Measurements from ENCODE around the gene RIGI. TPM values are rescaled to one million over a fixed set of nuclear protein-coding genes. Genes with fewer than 3 reads are reported as not detected.
"Not testable (repeated sequence)": the region's sequence is repeated elsewhere in the genome, so short reads cannot be mapped to it uniquely, and the experiment has no call there.

Gene RIGI
- total RNA-seq, 1 donor, result 12.7 TPM

DNA sequence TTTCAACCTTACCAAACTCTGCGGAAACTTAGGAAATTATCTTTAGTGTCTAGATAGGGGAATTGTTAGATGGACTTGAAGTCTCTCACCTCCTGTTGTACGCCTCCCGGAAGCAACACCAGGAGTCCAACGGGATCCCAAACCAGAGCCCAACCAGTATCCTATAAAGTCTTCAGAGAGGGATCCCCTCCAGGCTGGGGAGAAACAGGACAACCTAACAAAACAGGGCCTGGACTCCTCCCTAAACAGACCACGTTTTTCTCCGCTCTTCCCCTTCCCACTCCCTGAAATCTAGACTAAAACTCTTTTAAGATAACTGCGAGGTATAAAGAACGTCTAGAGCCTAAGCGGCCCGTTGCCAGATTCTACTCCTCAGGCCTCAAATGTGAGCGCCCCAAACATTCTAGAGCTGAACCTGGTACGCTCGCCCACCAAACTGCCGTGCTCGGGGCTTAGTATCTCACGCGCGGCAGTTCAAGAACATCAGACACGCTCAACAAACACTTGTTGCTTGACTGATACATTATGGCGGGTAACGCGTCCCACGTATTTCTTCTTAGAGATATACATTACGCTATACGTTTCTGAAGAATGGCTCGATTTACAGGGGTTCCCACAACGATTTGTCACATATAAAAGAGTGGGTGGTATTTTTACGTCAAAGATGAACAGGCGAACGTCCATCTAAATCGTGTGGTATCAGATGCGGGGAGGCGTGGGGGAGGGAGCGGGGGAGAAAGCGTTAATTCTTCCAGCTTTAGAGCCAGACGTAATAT lies 25.5 kb upstream of the RIGI start:
- peaks cover 29% of the 10 kb centered on the region for H4K20me1 ChIP-seq (ENCODE audit: insufficient read depth, low read length)
- peak overlapping the region; percentile 90 for H3K4me3 ChIP-seq (ENCODE audit: insufficient read depth, low read length)
- H3K4me1 ChIP-seq (ENCODE audit: insufficient read depth, low read length), result peaks cover 9% of the 10 kb centered on the region
- H3K4me2 ChIP-seq (ENCODE audit: insufficient read depth, low read length), result peak overlapping the region; percentile 93
- no peaks in the 10 kb centered on the region for H3K27me3 ChIP-seq (ENCODE audit: insufficient read depth, low read length)
- no peaks in the 10 kb centered on the region for H3K9me3 ChIP-seq (ENCODE audit: low read depth, low read length)
- H3K27ac ChIP-seq (ENCODE audit: low read depth, low read length), result peak overlapping the region; percentile 98
- peak overlapping the region; percentile 92 for H2AFZ ChIP-seq (ENCODE audit: low read length)
- DNase-seq (ENCODE audit: insufficient read length, low spot score, missing footprints), result peak; percentile 75
- peaks cover 76% of the 10 kb centered on the region for H3K79me2 ChIP-seq (ENCODE audit: insufficient read depth, low read length)
- TF ChIP-seq, protein P1, sequence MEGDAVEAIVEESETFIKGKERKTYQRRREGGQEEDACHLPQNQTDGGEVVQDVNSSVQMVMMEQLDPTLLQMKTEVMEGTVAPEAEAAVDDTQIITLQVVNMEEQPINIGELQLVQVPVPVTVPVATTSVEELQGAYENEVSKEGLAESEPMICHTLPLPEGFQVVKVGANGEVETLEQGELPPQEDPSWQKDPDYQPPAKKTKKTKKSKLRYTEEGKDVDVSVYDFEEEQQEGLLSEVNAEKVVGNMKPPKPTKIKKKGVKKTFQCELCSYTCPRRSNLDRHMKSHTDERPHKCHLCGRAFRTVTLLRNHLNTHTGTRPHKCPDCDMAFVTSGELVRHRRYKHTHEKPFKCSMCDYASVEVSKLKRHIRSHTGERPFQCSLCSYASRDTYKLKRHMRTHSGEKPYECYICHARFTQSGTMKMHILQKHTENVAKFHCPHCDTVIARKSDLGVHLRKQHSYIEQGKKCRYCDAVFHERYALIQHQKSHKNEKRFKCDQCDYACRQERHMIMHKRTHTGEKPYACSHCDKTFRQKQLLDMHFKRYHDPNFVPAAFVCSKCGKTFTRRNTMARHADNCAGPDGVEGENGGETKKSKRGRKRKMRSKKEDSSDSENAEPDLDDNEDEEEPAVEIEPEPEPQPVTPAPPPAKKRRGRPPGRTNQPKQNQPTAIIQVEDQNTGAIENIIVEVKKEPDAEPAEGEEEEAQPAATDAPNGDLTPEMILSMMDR (IDR thresholded peaks at IDR 0.05; ENCODE audit: extremely low read depth, low read depth, low read length), result no peak
- H3K36me3 ChIP-seq (ENCODE audit: insufficient read depth, low read length), result peaks cover 9% of the 10 kb centered on the region

DNA sequence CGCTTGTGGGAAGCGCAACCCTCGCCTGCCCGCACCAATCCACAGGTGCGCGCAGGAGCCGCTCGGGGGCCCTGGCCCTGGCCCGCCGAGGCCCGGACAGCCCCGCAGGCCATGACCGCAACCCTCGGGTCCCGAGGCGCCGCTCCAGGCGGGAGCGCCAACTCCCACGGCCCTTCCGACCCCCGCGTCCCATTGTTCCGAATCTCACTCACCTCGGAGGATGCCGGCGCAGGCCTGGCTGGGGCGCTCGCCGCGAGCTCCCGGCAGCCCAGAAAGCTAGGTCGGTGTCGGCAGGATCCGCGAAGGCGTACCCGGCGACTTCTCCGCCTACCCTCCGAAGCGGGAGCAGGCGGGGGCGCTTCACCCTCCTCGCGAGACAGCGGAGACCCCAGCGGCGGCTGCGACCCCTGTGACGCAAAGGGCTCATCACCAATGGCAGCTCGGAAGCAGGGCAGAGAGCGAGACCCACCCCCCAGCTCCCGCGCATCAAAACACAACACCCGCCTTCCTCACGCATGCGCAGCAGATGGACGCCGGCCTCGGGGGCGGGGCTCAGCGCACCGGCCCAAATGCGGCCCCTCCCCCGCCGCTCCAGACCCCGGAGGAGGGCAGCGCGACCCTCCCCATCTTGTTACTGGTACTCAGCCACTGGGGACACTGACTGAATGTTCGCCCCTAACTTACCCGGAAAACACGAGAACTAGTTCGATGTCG lies 24.7 kb upstream of the RIGI start:
- Histone ChIP-seq H3K4me3 (ENCODE audit: insufficient read depth, low read length) (peak overlapping the region; percentile 90), H3K27ac (ENCODE audit: low read depth, low read length) (peak overlapping the region; percentile 98), H3K36me3 (ENCODE audit: insufficient read depth, low read length) (peaks cover 9% of the 10 kb centered on the region), H3K9me3 (ENCODE audit: low read depth, low read length) (no peaks in the 10 kb centered on the region), H3K27me3 (ENCODE audit: insufficient read depth, low read length) (no peaks in the 10 kb centered on the region), H3K4me1 (ENCODE audit: insufficient read depth, low read length) (peaks cover 9% of the 10 kb centered on the region), H2AFZ (ENCODE audit: low read length) (peak overlapping the region; percentile 92), H4K20me1 (ENCODE audit: insufficient read depth, low read length) (peaks cover 32% of the 10 kb centered on the region), H3K79me2 (ENCODE audit: insufficient read depth, low read length) (peaks cover 77% of the 10 kb centered on the region), H3K4me2 (ENCODE audit: insufficient read depth, low read length) (peak overlapping the region; percentile 93)
- TF ChIP-seq, protein P1 (IDR thresholded peaks at IDR 0.05; ENCODE audit: extremely low read depth, low read depth, low read length), result no peak
- peak; percentile 97 for DNase-seq (ENCODE audit: insufficient read length, low spot score, missing footprints)

DNA sequence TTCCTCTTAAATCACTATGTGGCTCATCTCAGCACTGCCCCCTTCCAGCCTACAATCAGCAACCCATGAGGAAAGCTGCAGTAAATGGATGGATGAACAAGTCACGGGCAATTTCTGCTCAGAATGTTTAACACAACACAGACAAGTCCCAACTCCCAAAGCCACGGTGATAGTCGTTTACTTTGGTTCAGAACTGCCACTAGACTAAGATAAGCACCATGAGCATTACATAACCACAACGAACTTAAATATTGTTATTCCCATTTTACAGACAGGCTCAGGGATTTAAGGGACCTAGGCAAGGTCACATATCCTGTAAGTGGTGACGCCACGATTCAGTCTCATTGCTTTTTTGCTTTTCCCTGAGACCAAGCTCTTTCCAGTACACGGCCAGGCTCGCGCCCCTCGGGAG lies 24.2 kb upstream of the RIGI start:
- Histone ChIP-seq H3K4me2 (ENCODE audit: insufficient read depth, low read length) (peak overlapping the region; percentile 93), H3K36me3 (ENCODE audit: insufficient read depth, low read length) (peaks cover 9% of the 10 kb centered on the region), H3K4me3 (ENCODE audit: insufficient read depth, low read length) (peak overlapping the region; percentile 90), H3K4me1 (ENCODE audit: insufficient read depth, low read length) (peaks cover 9% of the 10 kb centered on the region), H3K79me2 (ENCODE audit: insufficient read depth, low read length) (peaks cover 77% of the 10 kb centered on the region), H4K20me1 (ENCODE audit: insufficient read depth, low read length) (peaks cover 34% of the 10 kb centered on the region), H3K27ac (ENCODE audit: low read depth, low read length) (peak overlapping the region; percentile 98), H2AFZ (ENCODE audit: low read length) (peak overlapping the region; percentile 92), H3K9me3 (ENCODE audit: low read depth, low read length) (no peaks in the 10 kb centered on the region), H3K27me3 (ENCODE audit: insufficient read depth, low read length) (no peaks in the 10 kb centered on the region)
- peak; percentile 60 for DNase-seq (ENCODE audit: insufficient read length, low spot score, missing footprints)
- TF ChIP-seq, protein P1 (IDR thresholded peaks at IDR 0.05; ENCODE audit: extremely low read depth, low read depth, low read length), result peak; percentile 5

DNA sequence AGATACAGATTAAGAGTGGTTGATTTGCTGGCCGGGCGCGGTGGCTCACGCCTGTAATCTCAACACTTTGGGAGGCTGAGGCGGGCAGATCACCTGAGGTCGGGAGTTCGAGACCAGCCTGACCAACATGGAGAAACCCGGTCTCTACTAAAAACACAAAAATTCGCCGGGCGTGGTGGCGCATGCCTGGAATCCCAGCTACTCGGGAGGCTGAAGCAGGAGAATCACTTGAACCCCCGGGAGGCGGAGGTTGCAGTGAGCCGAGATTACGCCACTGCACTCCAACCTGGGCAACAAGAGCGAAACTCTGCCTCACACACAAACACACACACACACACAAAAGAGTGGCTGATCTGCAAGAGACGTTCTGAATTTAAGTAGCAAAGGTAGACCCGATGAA lies 22.2 kb upstream of the RIGI start:
- H3K27me3 ChIP-seq (ENCODE audit: insufficient read depth, low read length); H3K27ac ChIP-seq (ENCODE audit: low read depth, low read length); H3K9me3 ChIP-seq (ENCODE audit: low read depth, low read length); H3K4me1 ChIP-seq (ENCODE audit: insufficient read depth, low read length); H2AFZ ChIP-seq (ENCODE audit: low read length); H3K4me3 ChIP-seq (ENCODE audit: insufficient read depth, low read length); H3K4me2 ChIP-seq (ENCODE audit: insufficient read depth, low read length); DNase-seq (ENCODE audit: insufficient read length, low spot score, missing footprints): not testable (repeated sequence)
- Histone ChIP-seq H3K36me3 (ENCODE audit: insufficient read depth, low read length) (peaks cover 18% of the 10 kb centered on the region), H3K79me2 (ENCODE audit: insufficient read depth, low read length) (peaks cover 86% of the 10 kb centered on the region), H4K20me1 (ENCODE audit: insufficient read depth, low read length) (peaks cover 43% of the 10 kb centered on the region)
